GM23338 (cell line): ENCODE results near the gene KIRREL3. TPM values are rescaled to one million over a fixed set of nuclear protein-coding genes. Genes with fewer than 3 reads are reported as not detected.

Experiments used
- ATAC-seq: fragments of 200-7000 bp; cut with Tn5 transposase; 3 replicates; pipeline ENCODE4 v1.9.1; 2020
- DNase-seq: peaks from one replicate; pipeline ENCODE4 v3.0.0-alpha.2; 2015; ENCODE audit warnings: low spot score
- H2AFZ ChIP-seq: fragments of 200-600 bp; sonication (generic); 2 replicates; pipeline ENCODE4 v1.8.0; 2016; ENCODE audit warnings: antibody characterized with exemption, mild to moderate bottlenecking, moderate library complexity
- H3F3A ChIP-seq: fragments of 200-600 bp; sonication (generic); replicated peaks from 2 replicates; pipeline ENCODE4 v1.8.0; 2017; ENCODE audit warnings: antibody characterized with exemption, mixed run types, low read depth
- H3K27ac ChIP-seq: fragments of 200-600 bp; sonication (generic); 2 replicates; pipeline ENCODE4 v1.6.1; 2016; ENCODE audit warnings: low read depth
- H3K27me3 ChIP-seq: fragments of 200-600 bp; sonication (generic); 2 replicates; pipeline ENCODE4 v1.8.0; 2016; ENCODE audit warnings: mild to moderate bottlenecking, mixed run types, moderate library complexity; ENCODE audit not compliant: insufficient read depth
- H3K36me3 ChIP-seq: fragments of 200-600 bp; sonication (generic); 2 replicates; pipeline ENCODE4 v1.8.0; 2016; ENCODE audit warnings: mild to moderate bottlenecking; ENCODE audit not compliant: insufficient read depth
- H3K4me1 ChIP-seq: fragments of 200-600 bp; sonication (generic); 2 replicates; pipeline ENCODE4 v1.8.0; 2016; ENCODE audit warnings: mild to moderate bottlenecking, moderate library complexity; ENCODE audit not compliant: insufficient read depth
- H3K4me2 ChIP-seq: fragments of 200-600 bp; sonication (generic); 2 replicates; pipeline ENCODE4 v1.7.1; 2017; ENCODE audit warnings: mixed run types
- H3K4me3 ChIP-seq: fragments of 200-600 bp; sonication (generic); 2 replicates; pipeline ENCODE4 v1.6.1; 2016; ENCODE audit warnings: mixed run types
- H3K79me2 ChIP-seq: fragments of 200-600 bp; sonication (generic); replicated peaks from 2 replicates; pipeline ENCODE4 v1.8.0; 2017; ENCODE audit warnings: mild to moderate bottlenecking; ENCODE audit not compliant: insufficient read depth
- H3K9me2 ChIP-seq: fragments of 200-600 bp; sonication (generic); 2 replicates; pipeline ENCODE4 v1.8.0; 2017; ENCODE audit not compliant: insufficient read depth
- H4K20me1 ChIP-seq: fragments of 200-600 bp; sonication (generic); replicated peaks from 2 replicates; pipeline ENCODE4 v1.8.0; 2017; ENCODE audit warnings: mild to moderate bottlenecking; ENCODE audit not compliant: insufficient read depth
- H3K27ac Mint-ChIP-seq: 2 replicates; pipeline ENCODE4 v1.8.0; 2020; ENCODE audit warnings: inconsistent platforms, mild to moderate bottlenecking, moderate library complexity, mixed read lengths
- H3K27me3 Mint-ChIP-seq: 3 replicates; pipeline ENCODE4 v1.8.0; 2022; ENCODE audit warnings: low read depth, mild to moderate bottlenecking, moderate library complexity, mixed read lengths, inconsistent platforms; ENCODE audit not compliant: insufficient read depth, poor library complexity
- H3K36me3 Mint-ChIP-seq: 3 replicates; pipeline ENCODE4 v1.8.0; 2021; ENCODE audit warnings: low read depth, mild to moderate bottlenecking, inconsistent platforms, moderate library complexity, mixed read lengths
- H3K4me1 Mint-ChIP-seq: 3 replicates; pipeline ENCODE4 v1.8.0; 2020; ENCODE audit warnings: mild to moderate bottlenecking, inconsistent platforms, mixed read lengths
- H3K4me3 Mint-ChIP-seq: 3 replicates; pipeline ENCODE4 v1.8.0; 2021; ENCODE audit warnings: moderate library complexity, mild to moderate bottlenecking, inconsistent platforms, mixed read lengths
- H3K9me3 Mint-ChIP-seq: 3 replicates; pipeline ENCODE4 v1.8.0; 2020; ENCODE audit warnings: moderate library complexity, mild to moderate bottlenecking, inconsistent platforms, mixed read lengths
- CREB1 ChIP-seq: fragments of 250-450 bp; sonication (Bioruptor Pico); IDR thresholded peaks from 2 replicates; pipeline ENCODE4 v1.5.0; 2020; ENCODE audit warnings: low read depth, mild to moderate bottlenecking, moderate library complexity
- CTCF ChIP-seq, 2 experiments: fragments of 200-600 bp in 1 of 2; sonication (generic) in 1 of 2; conservative IDR thresholded peaks; 2 replicates each; pipeline versions ENCODE4 v1.5.1 to v1.6.1; 2016 to 2017; ENCODE audit warnings: antibody characterized with exemption in 2 of 2, low read depth in 2 of 2, mild to moderate bottlenecking in 2 of 2, moderate library complexity in 1 of 2
- EZH2 ChIP-seq: fragments of 200-600 bp; sonication (generic); IDR thresholded peaks from one replicate; pipeline ENCODE4 v1.8.0; 2017; ENCODE audit warnings: antibody characterized with exemption, mild to moderate bottlenecking, low read depth; ENCODE audit not compliant: unreplicated experiment
- JUNB ChIP-seq: IDR thresholded peaks from one replicate; pipeline ENCODE4 v1.6.1; 2016; ENCODE audit warnings: antibody characterized with exemption; ENCODE audit not compliant: unreplicated experiment
- NANOG ChIP-seq: IDR thresholded peaks from 2 replicates; pipeline ENCODE4 v1.6.1; 2016; ENCODE audit warnings: antibody characterized with exemption, borderline replicate concordance
- ZNF114 ChIP-seq: fragments of 250-450 bp; sonication (Bioruptor Pico); IDR thresholded peaks from 2 replicates; pipeline ENCODE4 v1.5.0; 2020; ENCODE audit warnings: mild to moderate bottlenecking, moderate library complexity
- ZNF331 ChIP-seq: fragments of 250-450 bp; sonication (Bioruptor Pico); IDR thresholded peaks from 2 replicates; pipeline ENCODE4 v1.5.0; 2020; ENCODE audit warnings: low read depth, mild to moderate bottlenecking, moderate library complexity
- ZNF462 ChIP-seq: fragments of 250-450 bp; sonication (Bioruptor Pico); IDR thresholded peaks from 2 replicates; pipeline ENCODE4 v1.5.0; 2020; ENCODE audit warnings: mild to moderate bottlenecking, moderate library complexity
- polyA plus RNA-seq: library from polyadenylated mRNA; unstranded; fragments of >200 nt; fragmentation: Nextera tagmentation; extraction: Ambion mirVana; gene quantifications from 2 replicates; pipeline ENCODE4 v1.2.1, GENCODE V29; 2016
- total RNA-seq: library from RNA; depleted of rRNA; stranded (reverse); fragments of >200 nt; shearing (Covaris generic); gene quantifications from 2 replicates; pipeline ENCODE4 v1.2.3, GENCODE V29; 2014

Gene KIRREL3
- total and polyA plus RNA-seq, 2 experiments from 2014 or later = 0.13 to 1.5 TPM

- peaks cover 7% of the 10 kb centered on the region for H3K27me3 Mint-ChIP-seq
- DNase-seq (no peak), ATAC-seq (peak; percentile 21)
- H3K4me3 Mint-ChIP-seq = no peak overlapping the region
- no peak overlapping the region for H3K27ac Mint-ChIP-seq
- no peak overlapping the region for H2AFZ ChIP-seq
- H3K4me2 ChIP-seq = 0 out of 2 replicates have a peak overlapping the region, but pooled peaks have one; percentile 38
- no peaks in the 10 kb centered on the region for H3K9me2 ChIP-seq
- H3K79me2 ChIP-seq = no peaks in the 10 kb centered on the region
- peaks cover 29% of the 10 kb centered on the region for H3K4me1 Mint-ChIP-seq
- no peak for TF ChIP-seq ZNF114 (CRISPR knock-in tag)
- no peaks in the 10 kb centered on the region for H3K27me3 ChIP-seq
- peaks cover 5% of the 10 kb centered on the region; the same call in 1 of the 3 replicates for H3K9me3 Mint-ChIP-seq
- H3K27ac ChIP-seq = peak overlapping the region; percentile 37; the same call in 1 of the 2 replicates
- no peaks in the 10 kb centered on the region for H3K36me3 ChIP-seq
- 0 out of 2 replicates have a peak, but pooled peaks cover 3% of the 10 kb centered on the region for H3F3A ChIP-seq
- peaks cover 16% of the 10 kb centered on the region for H3K4me1 ChIP-seq
- no peak overlapping the region for H3K4me3 ChIP-seq
- H3K36me3 Mint-ChIP-seq = peaks cover 4% of the 10 kb centered on the region; the same call in 1 of the 3 replicates
- no peaks in the 10 kb centered on the region for H4K20me1 ChIP-seq
These were observed 596.9 kb downstream of the KIRREL3 start for GRCh38 chr11:126403658-126404057.

- H3K9me2 ChIP-seq = no peaks in the 10 kb centered on the region
- TF ChIP-seq CTCF (conservative IDR thresholded peaks at IDR 0.05; ENCODE audit: low read depth in 2 of 2) (no peak), ZNF331 (no peak), ZNF114 (CRISPR knock-in tag) (no peak)
- H2AFZ ChIP-seq = no peak overlapping the region
- Mint-ChIP-seq H3K9me3 (peaks cover 5% of the 10 kb centered on the region; the same call in 1 of the 3 replicates), H3K4me3 (no peak overlapping the region), H3K27me3 (peaks cover 7% of the 10 kb centered on the region), H3K4me1 (peaks cover 29% of the 10 kb centered on the region), H3K27ac (no peak overlapping the region), H3K36me3 (peaks cover 1% of the 10 kb centered on the region; the same call in 1 of the 3 replicates)
- 0 out of 2 replicates have a peak overlapping the region, but pooled peaks have one; percentile 38 for H3K4me2 ChIP-seq
- peak; percentile 54 for DNase-seq
- ATAC-seq = peak; percentile 62
- H3F3A ChIP-seq = 0 out of 2 replicates have a peak, but pooled peaks cover 3% of the 10 kb centered on the region
- H3K4me3 ChIP-seq = no peak overlapping the region
- no peaks in the 10 kb centered on the region for H3K36me3 ChIP-seq
- H4K20me1 ChIP-seq = no peaks in the 10 kb centered on the region
- H3K27ac ChIP-seq = peak overlapping the region; percentile 37; the same call in 1 of the 2 replicates
- no peaks in the 10 kb centered on the region for H3K79me2 ChIP-seq
- H3K27me3 ChIP-seq = no peaks in the 10 kb centered on the region
- peaks cover 16% of the 10 kb centered on the region for H3K4me1 ChIP-seq
These were observed 597.5 kb downstream of the KIRREL3 start for GRCh38 chr11:126403022-126403581.

- no peak overlapping the region for H3K27ac ChIP-seq
- 0 out of 2 replicates have a peak, but pooled peaks cover 3% of the 10 kb centered on the region for H3F3A ChIP-seq
- H3K79me2 ChIP-seq = no peaks in the 10 kb centered on the region
- Mint-ChIP-seq H3K36me3 (no peaks in the 10 kb centered on the region), H3K4me3 (no peak overlapping the region), H3K27me3 (peaks cover 9% of the 10 kb centered on the region), H3K27ac (no peak overlapping the region), H3K4me1 (peaks cover 27% of the 10 kb centered on the region), H3K9me3 (peaks cover 5% of the 10 kb centered on the region; the same call in 1 of the 3 replicates)
- no peaks in the 10 kb centered on the region for H3K27me3 ChIP-seq
- no peak overlapping the region for H2AFZ ChIP-seq
- H3K36me3 ChIP-seq = no peaks in the 10 kb centered on the region
- ATAC-seq (no peak), DNase-seq (no peak)
- H3K4me2 ChIP-seq = no peak overlapping the region
- H3K4me1 ChIP-seq = peaks cover 16% of the 10 kb centered on the region
- no peaks in the 10 kb centered on the region for H4K20me1 ChIP-seq
- no peak overlapping the region for H3K4me3 ChIP-seq
- H3K9me2 ChIP-seq = no peaks in the 10 kb centered on the region
- TF ChIP-seq CREB1 (CRISPR knock-in tag) = no peak
- TF ChIP-seq NANOG = no peak
- TF ChIP-seq EZH2 = no peak
- no peak for TF ChIP-seq JUNB
- TF ChIP-seq ZNF462 = no peak
These were observed 600.1 kb downstream of the KIRREL3 start for GRCh38 chr11:126400479-126400878.
